Mesothelial cell of epicardium (in vitro differentiated cells): ENCODE data around the gene GTPBP2. TPM values are rescaled to one million over a fixed set of nuclear protein-coding genes. Genes with fewer than 3 reads are reported as not detected.

Source experiments
- DNase-seq, 2 experiments: peaks; one replicate each; pipeline ENCODE4 v3.0.0; 2021; ENCODE audit warnings: low spot score in 2 of 2; ENCODE audit not compliant: unreplicated experiment in 2 of 2
- H3K27ac Mint-ChIP-seq: 2 replicates; pipeline ENCODE4 v1.8.0; 2021; ENCODE audit warnings: mixed read lengths
- H3K27me3 Mint-ChIP-seq: 2 replicates; pipeline ENCODE4 v1.8.0; 2021; ENCODE audit warnings: low read depth, mixed read lengths
- H3K36me3 Mint-ChIP-seq: 2 replicates; pipeline ENCODE4 v1.8.0; 2021; ENCODE audit warnings: mixed read lengths
- H3K4me1 Mint-ChIP-seq: 2 replicates; pipeline ENCODE4 v1.8.0; 2021; ENCODE audit warnings: mixed read lengths
- H3K4me3 Mint-ChIP-seq: 2 replicates; pipeline ENCODE4 v1.8.0; 2021; ENCODE audit warnings: mild to moderate bottlenecking, moderate library complexity, mixed read lengths
- H3K9me3 Mint-ChIP-seq: 2 replicates; pipeline ENCODE4 v1.8.0; 2021; ENCODE audit warnings: mixed read lengths
- CTCF ChIP-seq: fragments of 200-600 bp; sonication (generic); IDR thresholded peaks from one replicate; pipeline ENCODE4 v1.5.0; 2021; ENCODE audit warnings: antibody characterized with exemption; ENCODE audit not compliant: unreplicated experiment
- total RNA-seq: library from RNA; stranded (reverse); gene quantifications from 3 replicates; pipeline ENCODE4 v1.2.1, GENCODE V29; 2021

Gene GTPBP2
- total RNA-seq, 1 donor from 2014 or later = 76.5 TPM

- Mint-ChIP-seq H3K27me3 (no peaks in the 10 kb centered on the region), H3K36me3 (peaks cover 11% of the 10 kb centered on the region), H3K27ac (peak within 1 kb of the TSS; percentile 91), H3K4me3 (peak within 1 kb of the TSS; percentile 93), H3K4me1 (peaks cover 31% of the 10 kb centered on the region), H3K9me3 (no peaks in the 10 kb centered on the region)
- peak; percentile 90 to 94 for DNase-seq
- no peak for TF ChIP-seq CTCF
Observed at GRCh38 chr6:43575772-43576551, 53.1 kb downstream of the GTPBP2 start, which contains the start of the genes POLH and XPO5. Gene POLH (plus strand): TSS chr6:43576185. CDS start chr6:43582320, 6,135 bp downstream. Gene XPO5 (minus strand): TSS chr6:43576038. CDS start chr6:43575864, 174 bp downstream.

DNA sequence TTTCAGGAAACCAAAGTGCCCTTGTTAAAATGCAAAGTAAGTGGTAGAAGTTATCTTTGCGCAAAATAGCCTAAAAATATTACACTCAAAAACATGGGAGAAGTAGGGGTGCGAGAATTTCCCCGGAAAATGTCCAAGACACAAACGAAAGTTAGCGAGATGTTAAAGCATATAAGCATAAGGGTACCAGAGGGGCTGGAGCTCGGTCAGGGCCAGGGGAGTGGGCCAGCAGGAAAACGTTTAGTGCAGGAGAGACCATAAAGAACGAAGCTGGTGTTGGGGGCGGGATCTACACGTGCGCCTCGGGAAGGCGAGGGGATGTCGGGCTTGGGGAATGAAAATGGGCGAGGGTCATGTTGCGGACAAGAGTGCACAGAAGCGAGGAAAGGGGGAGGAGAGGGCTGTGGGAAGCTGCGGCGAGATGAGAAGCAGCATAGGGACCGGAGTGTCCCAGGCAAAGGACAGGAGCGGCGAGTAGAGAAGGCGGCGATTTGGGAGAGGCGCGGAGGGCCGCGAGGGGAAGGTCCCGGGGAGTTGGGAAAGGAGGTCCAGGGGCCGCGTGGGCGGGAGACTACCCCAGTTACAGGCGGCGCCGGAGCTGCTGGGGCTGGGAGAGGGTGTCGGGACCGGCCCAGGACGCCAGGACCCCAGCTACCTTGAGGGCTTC is 53.8 kb downstream of the GTPBP2 start:
- peak in 1 of 2 experiments; percentile 69 for DNase-seq
- Mint-ChIP-seq H3K4me3 (peak overlapping the region; percentile 93), H3K4me1 (peaks cover 31% of the 10 kb centered on the region), H3K36me3 (peaks cover 11% of the 10 kb centered on the region), H3K27me3 (no peaks in the 10 kb centered on the region), H3K9me3 (no peaks in the 10 kb centered on the region), H3K27ac (peak overlapping the region; percentile 91)
- TF ChIP-seq CTCF = no peak

- Mint-ChIP-seq H3K36me3 (peaks cover 15% of the 10 kb centered on the region), H3K4me1 (peaks cover 13% of the 10 kb centered on the region), H3K27ac (no peak overlapping the region), H3K4me3 (no peak overlapping the region), H3K27me3 (no peaks in the 10 kb centered on the region), H3K9me3 (no peaks in the 10 kb centered on the region)
- no peak for DNase-seq
- TF ChIP-seq CTCF = no peak
Observed at GRCh38 chr6:43572015-43572414, 57.0 kb downstream of the GTPBP2 start.

GRCh38 chr6:43570876-43571441 is 58.1 kb downstream of the GTPBP2 start:
- no peak for DNase-seq
- no peak overlapping the region for H3K27ac Mint-ChIP-seq
- H3K4me3 Mint-ChIP-seq = no peak overlapping the region
- no peaks in the 10 kb centered on the region for H3K9me3 Mint-ChIP-seq
- H3K4me1 Mint-ChIP-seq = peaks cover 9% of the 10 kb centered on the region
- peaks cover 17% of the 10 kb centered on the region for H3K36me3 Mint-ChIP-seq
- no peak for TF ChIP-seq CTCF
- no peaks in the 10 kb centered on the region for H3K27me3 Mint-ChIP-seq

Other genes with a start within 250 kb of the GTPBP2 start
- 55.8 to 60.2 TPM (median 60.1 TPM) in 3 replicates for gene ABCC10, start 201.7 kb downstream of the GTPBP2 start, total RNA-seq
- 3.5 to 4.7 TPM (median 4.1 TPM) in 3 replicates for gene DLK2, start 173.7 kb downstream of the GTPBP2 start, total RNA-seq
- 45.9 to 52.7 TPM (median 49.7 TPM) in 3 replicates for gene TJAP1, start 151.7 kb downstream of the GTPBP2 start, total RNA-seq
- 0.58 to 0.72 TPM (median 0.60 TPM) in 3 replicates for gene LRRC73, start 118.9 kb downstream of the GTPBP2 start, total RNA-seq
- gene YIPF3, start 112.3 kb downstream of the GTPBP2 start, total RNA-seq = 107 to 112 TPM (median 111 TPM) in 3 replicates
- 39.5 to 43.4 TPM (median 41.3 TPM) in 3 replicates for gene POLR1C, start 112.2 kb downstream of the GTPBP2 start, total RNA-seq
- gene XPO5, start 53.2 kb downstream of the GTPBP2 start, total RNA-seq = 58.1 to 62.6 TPM (median 58.7 TPM) in 3 replicates
- gene POLH, start 53.1 kb downstream of the GTPBP2 start, total RNA-seq = 16.3 to 21.8 TPM (median 18.9 TPM) in 3 replicates
- gene MAD2L1BP, start 6.6 kb upstream of the GTPBP2 start, total RNA-seq = 23.4 to 24.4 TPM (median 23.6 TPM) in 3 replicates
- 0.80 to 0.88 TPM (median 0.82 TPM) in 3 replicates for gene RSPH9, start 15.8 kb upstream of the GTPBP2 start, total RNA-seq
- gene MRPS18A, start 58.5 kb upstream of the GTPBP2 start, total RNA-seq = 41.4 to 46.6 TPM (median 46.0 TPM) in 3 replicates
- gene VEGFA, start 140.9 kb upstream of the GTPBP2 start, total RNA-seq = 181 to 186 TPM (median 185 TPM) in 3 replicates